ENCODE data around the gene CAPN10. TPM values are rescaled to one million over a fixed set of nuclear protein-coding genes. Genes with fewer than 3 reads are reported as not detected.
A peak's percentile ranks its signal among the peaks of the same experiment; 100 is the strongest.

Gene CAPN10
- total RNA-seq, 1 experiment from 2014 or later, result 69.0 TPM

DNA sequence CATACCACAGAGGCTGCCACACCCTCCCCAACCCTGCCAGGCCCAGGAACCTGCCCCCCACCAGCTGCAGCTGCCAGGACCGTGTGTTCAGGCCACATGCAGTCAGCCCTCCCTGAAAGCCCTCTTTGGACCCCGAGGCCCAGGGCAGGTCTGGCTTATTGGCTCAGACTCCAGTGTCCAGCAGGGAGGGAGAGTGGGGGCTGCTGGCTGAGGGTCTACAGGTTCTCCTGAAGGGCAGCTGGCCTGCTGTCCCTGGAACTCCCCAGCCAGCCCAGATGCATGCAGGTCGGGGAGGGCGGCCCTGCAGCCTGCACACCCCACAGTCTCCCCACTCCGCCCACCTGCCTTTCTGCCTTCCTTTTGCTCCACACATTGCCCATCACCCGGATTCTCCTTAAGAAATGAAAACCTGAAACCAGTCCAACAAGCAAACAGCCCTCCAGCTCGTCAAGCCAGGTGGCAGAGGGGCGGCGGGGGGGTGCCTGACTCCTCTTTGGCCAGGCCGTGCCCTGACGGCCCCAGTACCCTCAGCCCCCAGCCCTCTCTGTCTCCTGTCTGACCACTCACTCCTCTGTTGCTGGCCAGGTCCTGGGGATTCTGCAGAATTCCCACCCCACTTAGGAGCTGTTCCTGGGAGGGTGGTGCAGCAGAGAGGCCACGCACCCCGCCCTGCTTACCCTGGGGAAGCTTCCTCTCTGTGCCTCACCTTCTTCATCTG is 56.7 kb downstream of the CAPN10 start:
- Histone ChIP-seq H3K27me3 (ENCODE audit: control insufficient read depth, insufficient read depth, low read length) (no peaks in the 10 kb centered on the region; the same call in 1 of the 2 replicates), H3K4me3 (ENCODE audit: insufficient read depth, low read depth, low read length) (no peak overlapping the region), H3K36me3 (replicated peaks; ENCODE audit: control insufficient read depth, insufficient read depth, low read length) (no peaks in the 10 kb centered on the region)
- peak; percentile 48 for DNase-seq

DNA sequence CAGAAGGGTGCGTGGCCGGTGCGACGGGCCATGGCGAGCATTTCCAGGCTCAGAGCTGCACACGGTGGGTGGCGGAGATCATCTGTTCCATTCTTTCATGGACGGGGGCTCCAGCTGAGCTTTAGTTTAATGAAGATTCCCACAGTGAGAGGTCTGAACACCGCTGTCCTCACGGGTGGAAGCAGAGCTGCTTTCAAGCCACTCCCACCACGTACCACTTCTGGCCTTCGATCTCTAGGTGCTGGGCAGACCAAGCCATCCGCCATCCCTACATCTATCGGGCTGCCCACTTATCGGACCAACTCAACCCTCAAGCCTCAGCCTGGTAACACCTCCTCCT is 57.2 kb downstream of the CAPN10 start:
- no peaks in the 10 kb centered on the region; the same call in 1 of the 2 replicates for H3K27me3 ChIP-seq (ENCODE audit: control insufficient read depth, insufficient read depth, low read length)
- H3K36me3 ChIP-seq (replicated peaks; ENCODE audit: control insufficient read depth, insufficient read depth, low read length), result no peaks in the 10 kb centered on the region
- no peak for DNase-seq
- H3K4me3 ChIP-seq (ENCODE audit: insufficient read depth, low read depth, low read length), result no peak overlapping the region

DNA sequence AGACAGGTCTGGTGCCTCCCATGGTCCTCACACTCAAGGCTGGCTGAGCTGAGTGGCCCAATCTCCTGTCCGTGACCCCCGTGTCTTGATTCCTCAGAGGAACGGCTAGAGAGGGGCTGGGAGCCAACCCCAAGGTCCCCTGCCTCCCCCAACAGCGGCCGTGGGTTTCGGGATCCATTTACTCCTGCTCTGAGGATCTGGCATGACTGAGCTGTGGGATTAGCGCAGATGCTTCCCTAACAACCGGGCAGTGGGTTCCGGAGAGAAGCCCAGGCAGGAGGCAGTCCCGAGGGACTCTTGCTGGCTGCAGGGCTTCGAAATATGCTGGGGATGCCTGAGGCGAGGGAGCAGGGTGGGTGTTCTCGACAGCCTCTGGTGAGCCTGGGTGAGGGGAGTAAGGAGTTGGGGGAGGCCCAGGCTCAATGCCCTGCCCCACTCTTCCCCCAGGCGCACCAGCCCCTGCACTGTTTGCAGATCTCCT is 57.7 kb downstream of the CAPN10 start:
- H3K4me3 ChIP-seq (ENCODE audit: insufficient read depth, low read depth, low read length), result no peak overlapping the region
- no peaks in the 10 kb centered on the region for H3K36me3 ChIP-seq (replicated peaks; ENCODE audit: control insufficient read depth, insufficient read depth, low read length)
- H3K27me3 ChIP-seq (ENCODE audit: control insufficient read depth, insufficient read depth, low read length), result no peaks in the 10 kb centered on the region; the same call in 1 of the 2 replicates
- DNase-seq, result peak; percentile 60

DNA sequence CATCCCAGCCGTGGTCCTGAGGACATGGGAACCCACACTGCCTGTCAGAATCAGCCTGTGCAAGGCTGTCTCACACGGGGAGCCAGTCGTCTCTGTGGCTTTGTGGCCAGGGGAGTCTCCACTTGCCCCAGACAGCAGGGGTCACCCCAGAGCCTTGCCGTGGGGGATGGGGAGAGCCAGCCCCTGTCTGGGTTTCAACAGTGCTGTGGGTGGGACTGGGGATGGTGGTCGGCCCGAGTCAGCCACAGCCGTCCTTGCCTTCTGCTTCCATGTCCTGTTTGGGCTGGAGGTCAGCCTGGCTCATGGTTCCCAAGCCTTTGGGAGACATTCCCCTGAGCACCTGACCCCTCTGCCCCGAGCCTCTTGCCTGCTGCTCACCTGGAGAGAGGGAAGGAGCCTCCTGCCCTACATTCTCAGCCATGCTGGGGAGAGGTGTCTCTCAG is 58.3 kb downstream of the CAPN10 start:
- H3K27me3 ChIP-seq (ENCODE audit: control insufficient read depth, insufficient read depth, low read length), result no peaks in the 10 kb centered on the region
- DNase-seq, result peak; percentile 65

GRCh38 chr2:240645346-240645745 is 58.8 kb downstream of the CAPN10 start:
- DNase-seq, result peak; percentile 37
- Histone ChIP-seq H3K27me3 (ENCODE audit: control insufficient read depth, insufficient read depth, low read length) (no peaks in the 10 kb centered on the region), H3K36me3 (replicated peaks; ENCODE audit: control insufficient read depth, insufficient read depth, low read length) (no peaks in the 10 kb centered on the region), H3K4me3 (ENCODE audit: insufficient read depth, low read depth, low read length) (no peak overlapping the region)

More for the DNA sequence above, 58.3 kb downstream of the CAPN10 start:
- H3K36me3 ChIP-seq (replicated peaks; ENCODE audit: control insufficient read depth, insufficient read depth, low read length), result no peaks in the 10 kb centered on the region
- no peak overlapping the region for H3K4me3 ChIP-seq (ENCODE audit: insufficient read depth, low read depth, low read length)

DNA sequence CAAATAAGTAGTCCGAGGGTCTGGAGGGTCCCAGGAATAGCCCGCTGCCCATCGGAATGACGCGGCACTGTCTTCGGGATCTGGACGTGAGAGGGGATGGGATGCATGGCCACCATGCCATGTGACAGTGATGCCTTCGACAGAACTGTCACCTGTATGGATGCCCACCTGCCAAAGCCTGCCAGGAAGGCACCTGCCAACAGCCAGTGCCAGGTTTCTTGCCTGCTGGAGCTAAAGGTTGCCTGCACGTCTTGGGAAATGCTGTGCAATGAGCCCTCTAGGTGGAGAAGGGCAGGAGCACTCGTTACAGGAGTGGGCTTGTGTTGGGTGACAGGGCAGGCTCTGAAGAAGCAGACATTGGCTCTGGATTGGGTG is 59.3 kb downstream of the CAPN10 start:
- Histone ChIP-seq H3K36me3 (replicated peaks; ENCODE audit: control insufficient read depth, insufficient read depth, low read length) (no peaks in the 10 kb centered on the region), H3K4me3 (ENCODE audit: insufficient read depth, low read depth, low read length) (no peak overlapping the region), H3K27me3 (ENCODE audit: control insufficient read depth, insufficient read depth, low read length) (no peaks in the 10 kb centered on the region)
- no peak for DNase-seq

DNA sequence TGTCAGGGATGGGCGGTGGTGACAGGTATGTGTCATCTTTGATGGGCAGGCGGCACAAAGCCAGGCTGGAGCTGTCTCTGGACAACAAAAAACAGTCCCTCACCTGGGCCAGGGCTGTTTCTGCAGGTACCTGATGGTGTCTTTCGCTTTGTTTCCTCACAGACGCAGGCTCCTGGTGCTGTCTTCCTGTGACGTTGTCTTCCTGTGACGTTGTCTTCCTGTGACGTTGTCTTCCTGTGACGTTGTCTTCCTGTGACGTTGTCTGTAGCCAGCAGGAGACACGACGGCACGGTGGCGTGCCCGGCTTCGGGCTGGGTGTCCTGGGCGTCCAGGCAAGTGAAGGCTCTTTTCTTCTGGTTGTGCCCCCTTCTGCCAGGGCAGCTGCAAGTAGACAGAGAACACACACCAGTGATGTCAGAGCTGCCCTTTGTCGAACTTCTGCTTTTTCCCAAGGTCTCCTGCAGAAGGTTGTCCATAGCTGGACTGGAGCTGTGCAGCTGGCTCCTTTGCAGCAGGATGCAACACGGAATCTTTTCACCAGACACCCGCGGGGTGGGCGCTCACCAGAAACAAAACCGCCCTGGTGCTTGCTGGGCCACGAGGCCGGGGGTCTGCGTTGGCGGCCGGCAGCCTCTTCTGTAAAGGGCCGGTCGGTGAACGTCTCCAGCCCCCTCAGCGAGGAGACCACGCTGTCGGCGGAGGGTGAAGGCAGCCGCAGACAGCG is 59.8 kb downstream of the CAPN10 start:
- Histone ChIP-seq H3K4me3 (ENCODE audit: insufficient read depth, low read depth, low read length) (no peak overlapping the region), H3K27me3 (ENCODE audit: control insufficient read depth, insufficient read depth, low read length) (no peaks in the 10 kb centered on the region), H3K36me3 (replicated peaks; ENCODE audit: control insufficient read depth, insufficient read depth, low read length) (no peaks in the 10 kb centered on the region)
- DNase-seq, result peak; percentile 47

- H3K36me3 ChIP-seq (replicated peaks; ENCODE audit: control insufficient read depth, insufficient read depth, low read length), result no peaks in the 10 kb centered on the region
- DNase-seq, result peak; percentile 54
- no peaks in the 10 kb centered on the region for H3K27me3 ChIP-seq (ENCODE audit: control insufficient read depth, insufficient read depth, low read length)
- no peak overlapping the region for H3K4me3 ChIP-seq (ENCODE audit: insufficient read depth, low read depth, low read length)
These were observed 60.5 kb downstream of the CAPN10 start for GRCh38 chr2:240646900-240647502.

GRCh38 chr2:240647503-240648154 is 61.1 kb downstream of the CAPN10 start:
- H3K27me3 ChIP-seq (ENCODE audit: control insufficient read depth, insufficient read depth, low read length), result no peaks in the 10 kb centered on the region
- DNase-seq, result peak; percentile 39
- no peaks in the 10 kb centered on the region for H3K36me3 ChIP-seq (replicated peaks; ENCODE audit: control insufficient read depth, insufficient read depth, low read length)
- H3K4me3 ChIP-seq (ENCODE audit: insufficient read depth, low read depth, low read length), result no peak overlapping the region

DNA sequence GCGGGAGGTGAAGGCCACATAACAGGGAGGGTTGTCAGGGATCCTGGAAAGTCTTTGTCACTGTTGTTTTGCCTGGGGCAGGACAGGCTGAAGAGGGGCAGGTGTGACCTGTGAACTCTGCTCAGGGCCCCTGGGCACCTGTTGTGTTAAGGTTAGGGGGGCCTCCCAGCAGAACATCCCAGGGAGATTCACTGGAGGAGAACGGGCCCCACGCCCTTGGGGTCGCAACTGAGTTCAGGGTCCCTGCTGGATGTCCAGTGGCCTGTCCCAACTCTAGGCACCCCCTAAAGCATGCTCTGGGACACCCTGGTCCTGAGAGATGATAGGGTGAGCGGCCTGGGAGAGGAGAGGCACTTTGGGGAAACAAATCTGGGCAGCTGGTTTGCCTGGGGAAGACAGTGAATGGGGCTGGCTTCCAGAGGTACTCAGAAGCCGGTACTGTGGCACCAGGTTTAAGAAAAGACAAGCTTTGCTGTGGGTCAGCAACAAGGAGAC is 61.7 kb downstream of the CAPN10 start:
- no peaks in the 10 kb centered on the region for H3K27me3 ChIP-seq (ENCODE audit: control insufficient read depth, insufficient read depth, low read length)
- no peaks in the 10 kb centered on the region for H3K36me3 ChIP-seq (replicated peaks; ENCODE audit: control insufficient read depth, insufficient read depth, low read length)
- DNase-seq, result peak; percentile 32
- no peak overlapping the region for H3K4me3 ChIP-seq (ENCODE audit: insufficient read depth, low read depth, low read length)

Other genes starting within 250 kb of the CAPN10 start
- 28.4 and 32.0 TPM in 2 replicates for gene GPC1, start 151.1 kb upstream of the CAPN10 start, total RNA-seq (2014; rRNA removed; shearing (Covaris generic))
- 3.6 and 8.9 TPM in 2 replicates for gene ANKMY1, start 28.7 kb upstream of the CAPN10 start, total RNA-seq (2014; rRNA removed; shearing (Covaris generic))
- gene DUSP28, start 26.4 kb upstream of the CAPN10 start, total RNA-seq (2014; rRNA removed; shearing (Covaris generic)), result 2.4 and 2.5 TPM in 2 replicates
- 10.3 and 15.2 TPM in 2 replicates for gene RNPEPL1, start 18.2 kb upstream of the CAPN10 start, total RNA-seq (2014; rRNA removed; shearing (Covaris generic))
- gene GPR35, start 38.7 kb downstream of the CAPN10 start, total RNA-seq (2014; rRNA removed; shearing (Covaris generic)), result 0.07 TPM in 1 of 2 replicates, not detected in the other
- not detected in 2 replicates for gene AQP12B, start 96.2 kb downstream of the CAPN10 start, total RNA-seq (2014; rRNA removed; shearing (Covaris generic))
- gene AQP12A, start 105.1 kb downstream of the CAPN10 start, total RNA-seq (2014; rRNA removed; shearing (Covaris generic)), result not detected in 2 replicates
- 46.8 and 51.6 TPM in 2 replicates for gene KIF1A, start 233.5 kb downstream of the CAPN10 start, total RNA-seq (2014; rRNA removed; shearing (Covaris generic))

Measured in H7 (cell line).